Spleen (tissue), 7 donors: Measurements from ENCODE around the gene POMT2.

Experiments used
- POLR2A ChIP-seq, 3 donors: fragments of 450-650 bp; IDR thresholded peaks; one replicate each; pipeline ENCODE4 v1.5.1; 2017; ENCODE audit warnings: antibody characterized with exemption in 3 of 3, mild to moderate bottlenecking in 1 of 3
- POLR2AphosphoS5 ChIP-seq, 3 donors: sonication (generic); formaldehyde crosslinking; IDR thresholded peaks; one replicate each; pipeline ENCODE4 v1.5.1; 2017; ENCODE audit warnings: antibody characterized with exemption in 3 of 3
- TF ChIP-seq, protein P1 (sequence below), 11 experiments: fragments of 200-600 bp in 7 of 11; fragments of 450-650 bp in 4 of 11; sonication (generic) in 4 of 11; IDR thresholded peaks in 8 of 11; conservative IDR thresholded peaks in 3 of 11; 1 replicate in 7 of 11; 2 replicates in 4 of 11; pipeline versions ENCODE4 v1.4.0 to v1.8.0; 2016 to 2021; ENCODE audit warnings: antibody characterized with exemption in 11 of 11, inconsistent platforms in 4 of 11, mild to moderate bottlenecking in 1 of 11
- donor health status: DM: no; HTN: no; CAD: no; lungs with moderate emphysema.
- donor health status: DM: no; HTN: no; CAD: no.
- donor health status: DM: no; HTN: no; CAD: no.

DNA sequence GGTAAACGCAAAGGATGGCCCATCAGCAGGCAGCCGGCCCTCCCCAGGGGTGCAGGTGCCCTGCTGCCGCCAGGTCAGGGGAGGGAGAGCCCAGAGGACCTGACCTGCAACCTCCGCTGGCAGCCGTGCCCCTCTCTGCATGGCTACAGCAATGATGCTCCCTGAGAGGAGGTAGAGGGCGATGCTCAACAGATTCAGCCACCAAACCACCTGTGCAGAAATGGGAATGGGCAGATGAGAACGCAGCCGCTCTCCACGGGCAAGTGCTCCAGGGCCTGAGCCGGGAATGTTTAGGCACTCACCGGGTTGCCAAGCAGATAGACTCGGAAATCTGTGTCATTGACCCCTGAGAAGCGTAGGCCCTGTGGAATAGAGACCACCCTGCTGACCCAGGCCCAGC lies 41.0 kb downstream of the POMT2 start:
- TF ChIP-seq POLR2AphosphoS5 (IDR thresholded peaks at IDR 0.05) (no peak), POLR2A (IDR thresholded peaks at IDR 0.05) (no peak)
- TF ChIP-seq, protein P1, sequence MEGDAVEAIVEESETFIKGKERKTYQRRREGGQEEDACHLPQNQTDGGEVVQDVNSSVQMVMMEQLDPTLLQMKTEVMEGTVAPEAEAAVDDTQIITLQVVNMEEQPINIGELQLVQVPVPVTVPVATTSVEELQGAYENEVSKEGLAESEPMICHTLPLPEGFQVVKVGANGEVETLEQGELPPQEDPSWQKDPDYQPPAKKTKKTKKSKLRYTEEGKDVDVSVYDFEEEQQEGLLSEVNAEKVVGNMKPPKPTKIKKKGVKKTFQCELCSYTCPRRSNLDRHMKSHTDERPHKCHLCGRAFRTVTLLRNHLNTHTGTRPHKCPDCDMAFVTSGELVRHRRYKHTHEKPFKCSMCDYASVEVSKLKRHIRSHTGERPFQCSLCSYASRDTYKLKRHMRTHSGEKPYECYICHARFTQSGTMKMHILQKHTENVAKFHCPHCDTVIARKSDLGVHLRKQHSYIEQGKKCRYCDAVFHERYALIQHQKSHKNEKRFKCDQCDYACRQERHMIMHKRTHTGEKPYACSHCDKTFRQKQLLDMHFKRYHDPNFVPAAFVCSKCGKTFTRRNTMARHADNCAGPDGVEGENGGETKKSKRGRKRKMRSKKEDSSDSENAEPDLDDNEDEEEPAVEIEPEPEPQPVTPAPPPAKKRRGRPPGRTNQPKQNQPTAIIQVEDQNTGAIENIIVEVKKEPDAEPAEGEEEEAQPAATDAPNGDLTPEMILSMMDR (IDR thresholded peaks at IDR 0.05 in 8 of 11, conservative IDR thresholded peaks at IDR 0.05 in 3 of 11) = no peak
